Smooth muscle cell (in vitro differentiated cells): ENCODE measurements around the gene ADORA1. TPM values are rescaled to one million over a fixed set of nuclear protein-coding genes. Genes with fewer than 3 reads are reported as not detected.

Experiments
- DNase-seq: peaks from one replicate; lab custom pipeline; 2025; ENCODE audit not compliant: unreplicated experiment; lab: John Stamatoyannopoulos, UW
- H2AFZ ChIP-seq: fragments of 200-600 bp; sonication (generic); 2 replicates; pipeline ENCODE4 v1.6.0; 2016; ENCODE audit warnings: antibody characterized with exemption, low read depth, mild to moderate bottlenecking
- H3F3A ChIP-seq: fragments of 200-600 bp; sonication (generic); 2 replicates; pipeline ENCODE4 v1.6.0; 2017; ENCODE audit warnings: antibody characterized with exemption, low read depth
- H3K27ac ChIP-seq: fragments of 200-600 bp; sonication (generic); 2 replicates; pipeline ENCODE4 v1.5.1; 2016; ENCODE audit warnings: low read depth, mild to moderate bottlenecking
- H3K27me3 ChIP-seq: fragments of 200-600 bp; sonication (generic); 2 replicates; pipeline ENCODE4 v1.6.1; 2016; ENCODE audit warnings: low read depth, mild to moderate bottlenecking
- H3K36me3 ChIP-seq: fragments of 200-600 bp; sonication (generic); 2 replicates; pipeline ENCODE4 v1.5.1; 2016; ENCODE audit warnings: low read depth
- H3K4me1 ChIP-seq: fragments of 200-600 bp; sonication (generic); 2 replicates; pipeline ENCODE4 v1.5.1; 2016; ENCODE audit warnings: low read depth
- H3K4me2 ChIP-seq: fragments of 200-600 bp; sonication (generic); 2 replicates; pipeline ENCODE4 v1.6.0; 2016; ENCODE audit warnings: mild to moderate bottlenecking
- H3K4me3 ChIP-seq: fragments of 200-600 bp; sonication (generic); 2 replicates; pipeline ENCODE4 v1.5.1; 2016; ENCODE audit warnings: mild to moderate bottlenecking
- H3K79me2 ChIP-seq: fragments of 200-600 bp; sonication (generic); 2 replicates; pipeline ENCODE4 v1.6.0; 2016; ENCODE audit warnings: low read depth, mild to moderate bottlenecking
- H3K9ac ChIP-seq: fragments of 200-600 bp; sonication (generic); 2 replicates; pipeline ENCODE4 v1.6.0; 2016; ENCODE audit warnings: low read depth
- H3K9me3 ChIP-seq: fragments of 200-600 bp; sonication (generic); replicated peaks from 2 replicates; pipeline ENCODE4 v1.5.1; 2016; ENCODE audit warnings: low read depth
- H4K20me1 ChIP-seq: fragments of 200-600 bp; sonication (generic); 2 replicates; pipeline ENCODE4 v1.6.0; 2016; ENCODE audit warnings: low read depth
- CTCF ChIP-seq: fragments of 200-600 bp; sonication (generic); IDR thresholded peaks from 2 replicates; pipeline ENCODE4 v1.5.1; 2017; ENCODE audit warnings: borderline replicate concordance, mild to moderate bottlenecking, antibody characterized with exemption; ENCODE audit not compliant: insufficient read depth, poor library complexity, severe bottlenecking
- WGBS: methylation state at CpG from one replicate; pipeline ENCODE4 v1.1.7; 2016; ENCODE audit warnings: low lambda C conversion rate; 5-methylcytosine and 5-hydroxymethylcytosine counted together
- polyA plus RNA-seq: library from polyadenylated mRNA; unstranded; fragments of >200 nt; fragmentation: Nextera tagmentation; extraction: Ambion mirVana; gene quantifications from 2 replicates; pipeline ENCODE4 v1.2.1, GENCODE V29; 2016
- total RNA-seq: library from RNA; depleted of rRNA; stranded (reverse); fragments of >200 nt; gene quantifications from 2 replicates; pipeline ENCODE4 v1.2.3, GENCODE V29; 2014

The ADORA1 gene
- total and polyA plus RNA-seq, 2 experiments from 2014 or later: 16.0 to 18.0 TPM

GRCh38 chr1:203121186-203122015, 6.1 kb upstream of the ADORA1 start:
- Histone ChIP-seq H3K27ac (no peak overlapping the region), H3K4me1 (peaks cover 4% of the 10 kb centered on the region), H3K4me2 (no peak overlapping the region), H3K9me3 (no peaks in the 10 kb centered on the region), H3K36me3 (no peaks in the 10 kb centered on the region), H3K9ac (no peak overlapping the region), H3F3A (no peaks in the 10 kb centered on the region), H3K4me3 (no peak overlapping the region), H2AFZ (no peak overlapping the region), H4K20me1 (no peaks in the 10 kb centered on the region), H3K79me2 (no peaks in the 10 kb centered on the region), H3K27me3 (peaks cover 12% of the 10 kb centered on the region)
- no peak for DNase-seq
- 86% methylated on average over 11 of the region's 11 CpGs for WGBS
- TF ChIP-seq CTCF: no peak

- no peaks in the 10 kb centered on the region for H3F3A ChIP-seq
- H3K27ac ChIP-seq: no peak overlapping the region
- DNase-seq: no peak
- H4K20me1 ChIP-seq: no peaks in the 10 kb centered on the region
- H2AFZ ChIP-seq: no peak overlapping the region
- 95% methylated on average over 2 of the region's 2 CpGs for WGBS
- no peak overlapping the region for H3K9ac ChIP-seq
- H3K4me1 ChIP-seq: peaks cover 12% of the 10 kb centered on the region
- H3K9me3 ChIP-seq: no peaks in the 10 kb centered on the region
- no peaks in the 10 kb centered on the region for H3K79me2 ChIP-seq
- peaks cover 6% of the 10 kb centered on the region for H3K27me3 ChIP-seq
- TF ChIP-seq CTCF: no peak
- H3K4me2 ChIP-seq: no peak overlapping the region
- no peaks in the 10 kb centered on the region for H3K36me3 ChIP-seq
- H3K4me3 ChIP-seq: no peak overlapping the region
These were observed 5.4 kb upstream of the ADORA1 start for GRCh38 chr1:203122159-203122558.

- Histone ChIP-seq H3F3A (no peaks in the 10 kb centered on the region), H3K27me3 (no peaks in the 10 kb centered on the region), H3K4me1 (peaks cover 26% of the 10 kb centered on the region), H4K20me1 (peaks cover 8% of the 10 kb centered on the region), H3K9ac (no peak overlapping the region), H3K27ac (no peak overlapping the region), H3K4me2 (no peak overlapping the region), H3K36me3 (no peaks in the 10 kb centered on the region), H3K9me3 (no peaks in the 10 kb centered on the region), H3K79me2 (no peaks in the 10 kb centered on the region), H2AFZ (no peak overlapping the region), H3K4me3 (no peak overlapping the region)
- WGBS: 75% methylated on average over 5 of the region's 5 CpGs
- DNase-seq: no peak
- no peak for TF ChIP-seq CTCF
These were observed 3.5 kb upstream of the ADORA1 start for GRCh38 chr1:203124011-203124410.
